Medulla oblongata (tissue), 1 donor: Measurements from ENCODE around the gene FAM83B.
"Not testable (repeated sequence)": the region's sequence is repeated elsewhere in the genome, so short reads cannot be mapped to it uniquely, and the experiment has no call there.

Experiments used
- DNase-seq: peaks from one replicate; pipeline ENCODE4 v3.0.0-alpha.2; 2015; ENCODE audit errors: extremely low spot score

Gene FAM83B

GRCh38 chr6:54860132-54860531 is 13.6 kb downstream of the FAM83B start:
- DNase-seq = no peak

GRCh38 chr6:54860739-54861138 is 14.2 kb downstream of the FAM83B start:
- DNase-seq = no peak

- no peak for DNase-seq
Observed at GRCh38 chr6:54861905-54862616, 15.5 kb downstream of the FAM83B start.

GRCh38 chr6:54864272-54864671 is 17.7 kb downstream of the FAM83B start:
- DNase-seq = no peak

- DNase-seq = no peak
Observed at GRCh38 chr6:54865091-54865631, 18.6 kb downstream of the FAM83B start.

GRCh38 chr6:54868556-54868955 is 22.0 kb downstream of the FAM83B start:
- no peak for DNase-seq

- no peak for DNase-seq
Observed at GRCh38 chr6:54873599-54873998, 27.0 kb downstream of the FAM83B start.

GRCh38 chr6:54874349-54875048 is 27.9 kb downstream of the FAM83B start:
- no peak for DNase-seq

- DNase-seq = no peak
Observed at GRCh38 chr6:54875539-54875938, 29.0 kb downstream of the FAM83B start.

GRCh38 chr6:54876365-54876764 is 29.8 kb downstream of the FAM83B start:
- no peak for DNase-seq

GRCh38 chr6:54876871-54877270 is 30.3 kb downstream of the FAM83B start:
- DNase-seq = no peak

GRCh38 chr6:54877713-54878317 is 31.2 kb downstream of the FAM83B start:
- no peak for DNase-seq

- no peak for DNase-seq
Observed at GRCh38 chr6:54878718-54879117, 32.1 kb downstream of the FAM83B start.

- DNase-seq = no peak
Observed at GRCh38 chr6:54879188-54879985, 32.8 kb downstream of the FAM83B start.

- DNase-seq = no peak
Observed at GRCh38 chr6:54881067-54881730, 34.6 kb downstream of the FAM83B start.

GRCh38 chr6:54881891-54882290 is 35.3 kb downstream of the FAM83B start:
- DNase-seq = not testable (repeated sequence)

- DNase-seq = no peak
Observed at GRCh38 chr6:54886932-54887584, 40.5 kb downstream of the FAM83B start.

- no peak for DNase-seq
Observed at GRCh38 chr6:54891536-54891935, 45.0 kb downstream of the FAM83B start.

- no peak for DNase-seq
Observed at GRCh38 chr6:54892831-54893230, 46.3 kb downstream of the FAM83B start.

- DNase-seq = no peak
Observed at GRCh38 chr6:54893818-54894217, 47.2 kb downstream of the FAM83B start.

- DNase-seq = no peak
Observed at GRCh38 chr6:54896302-54896701, 49.7 kb downstream of the FAM83B start.
